Loucy (cell line): ENCODE data around the gene SMAP1.

Experiments
- H2AFZ ChIP-seq: fragments of 200-600 bp; sonication (generic); 2 replicates; pipeline ENCODE4 v1.6.0; 2016; ENCODE audit warnings: antibody characterized with exemption, mild to moderate bottlenecking, low read length, moderate library complexity
- H3F3A ChIP-seq: fragments of 200-600 bp; 2 replicates; pipeline ENCODE4 v1.6.0; 2016; ENCODE audit warnings: antibody characterized with exemption, low read depth, mild to moderate bottlenecking
- H3K27me3 ChIP-seq: fragments of 200-600 bp; sonication (generic); 2 replicates; pipeline ENCODE4 v1.6.1; 2014; ENCODE audit warnings: low read length, mild to moderate bottlenecking; ENCODE audit not compliant: insufficient read depth, poor library complexity, severe bottlenecking
- H3K36me3 ChIP-seq: fragments of 200-600 bp; sonication (generic); 2 replicates; pipeline ENCODE4 v1.6.1; 2016; ENCODE audit warnings: low read length; ENCODE audit not compliant: insufficient read depth
- H3K4me1 ChIP-seq: fragments of 200-600 bp; sonication (generic); 2 replicates; pipeline ENCODE4 v1.5.1; 2014; ENCODE audit warnings: low read length, mild to moderate bottlenecking; ENCODE audit not compliant: insufficient read depth, poor library complexity, severe bottlenecking
- H3K4me2 ChIP-seq: fragments of 200-600 bp; sonication (generic); 2 replicates; pipeline ENCODE4 v1.6.0; 2014; ENCODE audit warnings: antibody characterized with exemption, low read length, low read depth, mild to moderate bottlenecking; ENCODE audit not compliant: poor library complexity, severe bottlenecking
- H3K4me3 ChIP-seq: fragments of 200-600 bp; sonication (generic); 2 replicates; pipeline ENCODE4 v1.5.1; 2014; ENCODE audit warnings: low read length, mild to moderate bottlenecking, mixed read lengths; ENCODE audit not compliant: poor library complexity, severe bottlenecking
- H3K79me2 ChIP-seq: fragments of 200-600 bp; sonication (generic); 2 replicates; pipeline ENCODE4 v1.6.1; 2014; ENCODE audit warnings: low read length; ENCODE audit not compliant: insufficient read depth
- H3K9ac ChIP-seq: fragments of 200-600 bp; sonication (generic); 2 replicates; pipeline ENCODE4 v1.6.0; 2014; ENCODE audit warnings: mild to moderate bottlenecking, low read depth, low read length, moderate library complexity; ENCODE audit not compliant: poor library complexity, severe bottlenecking
- H3K9me2 ChIP-seq: fragments of 200-600 bp; sonication (generic); replicated peaks from 2 replicates; pipeline ENCODE4 v1.6.1; 2016; ENCODE audit warnings: low read depth, low read length, mixed read lengths
- H3K9me3 ChIP-seq: fragments of 200-600 bp; sonication (generic); 2 replicates; pipeline ENCODE4 v1.6.1; 2014; ENCODE audit warnings: mild to moderate bottlenecking, antibody characterized with exemption, low read length, low read depth; ENCODE audit not compliant: insufficient read depth
- H4K20me1 ChIP-seq: fragments of 200-600 bp; sonication (generic); 2 replicates; pipeline ENCODE4 v1.6.0; 2014; ENCODE audit warnings: antibody characterized with exemption, low read length, mild to moderate bottlenecking; ENCODE audit not compliant: insufficient read depth, poor library complexity, severe bottlenecking
- CTCF ChIP-seq: fragments of 200-600 bp; sonication (generic); conservative IDR thresholded peaks from 2 replicates; pipeline ENCODE4 v1.5.1; 2014; ENCODE audit warnings: mild to moderate bottlenecking, antibody characterized with exemption, low read length
- EZH2phosphoT487 ChIP-seq: fragments of 200-600 bp; IDR thresholded peaks from 2 replicates; pipeline ENCODE4 v1.6.1; 2018; ENCODE audit warnings: antibody characterized with exemption, mild to moderate bottlenecking, moderate library complexity, borderline replicate concordance

SMAP1 gene

DNA sequence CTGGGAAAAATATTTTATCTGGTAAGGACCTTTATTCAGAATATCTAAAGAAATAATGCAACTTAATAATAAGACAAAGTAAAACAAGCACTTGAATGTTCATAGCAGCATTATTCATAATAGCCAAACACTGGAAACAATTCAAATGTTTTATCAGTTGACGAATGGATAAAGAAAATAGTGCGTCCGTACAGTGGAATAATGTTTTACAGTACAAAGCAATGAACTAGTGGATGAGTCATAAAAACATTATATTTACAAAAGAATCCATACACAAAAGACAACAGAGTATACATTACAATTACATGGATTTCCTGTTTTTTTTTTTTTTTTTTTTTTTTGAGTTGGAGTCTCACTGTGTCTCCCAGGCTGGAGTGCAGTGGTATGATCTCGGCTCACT is 12.7 kb downstream of the SMAP1 start:
- no peak overlapping the region for H3K4me2 ChIP-seq
- H3K4me3 ChIP-seq, result no peak overlapping the region
- no peaks in the 10 kb centered on the region for H3K9me2 ChIP-seq
- no peaks in the 10 kb centered on the region for H3K27me3 ChIP-seq
- H3K9ac ChIP-seq, result no peak overlapping the region
- TF ChIP-seq EZH2phosphoT487 (no peak), CTCF (no peak)
- H3K36me3 ChIP-seq, result no peaks in the 10 kb centered on the region
- no peaks in the 10 kb centered on the region for H3K9me3 ChIP-seq
- H3K4me1 ChIP-seq, result peaks cover 5% of the 10 kb centered on the region
- H2AFZ ChIP-seq, result no peak overlapping the region
- peaks cover 17% of the 10 kb centered on the region for H4K20me1 ChIP-seq
- no peaks in the 10 kb centered on the region for H3F3A ChIP-seq
- peaks cover 77% of the 10 kb centered on the region for H3K79me2 ChIP-seq

DNA sequence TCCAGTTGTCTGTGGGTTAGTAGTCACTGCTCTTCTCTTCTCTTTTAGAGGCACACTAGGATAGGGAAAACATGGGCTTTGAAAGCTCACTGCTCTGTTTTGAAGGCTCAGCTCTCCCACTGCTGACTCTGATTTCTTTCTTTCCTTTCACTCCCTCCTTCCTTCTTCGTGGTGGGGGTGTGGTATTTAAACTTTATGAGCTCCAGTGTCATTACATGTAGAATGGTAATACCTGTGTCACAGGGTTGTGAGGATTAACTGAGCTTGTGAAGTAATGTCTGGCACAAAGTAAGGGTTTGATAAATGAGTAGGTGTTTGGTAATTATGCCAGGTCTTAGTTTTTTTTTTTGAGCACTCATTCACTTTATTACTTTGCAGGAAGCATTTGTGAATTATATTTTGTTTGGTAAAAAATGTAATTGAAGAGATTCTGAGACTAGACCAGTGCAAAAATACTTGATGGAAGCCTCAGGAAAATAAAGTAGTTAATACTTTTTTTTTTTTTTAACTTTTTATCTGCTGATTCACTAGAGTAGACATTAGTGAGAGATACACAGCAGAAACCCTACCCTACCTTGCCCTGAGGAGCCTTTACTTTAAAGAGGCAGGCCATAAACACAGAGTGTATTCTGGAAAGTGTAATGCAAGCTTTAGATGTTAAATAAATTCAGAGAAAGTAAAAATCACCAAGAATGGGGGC is 17.3 kb downstream of the SMAP1 start:
- Histone ChIP-seq H3F3A (no peaks in the 10 kb centered on the region), H3K4me2 (no peak overlapping the region), H3K4me1 (peaks cover 5% of the 10 kb centered on the region), H3K79me2 (peaks cover 84% of the 10 kb centered on the region), H3K9ac (no peak overlapping the region), H3K27me3 (no peaks in the 10 kb centered on the region), H2AFZ (no peak overlapping the region), H4K20me1 (peaks cover 36% of the 10 kb centered on the region), H3K9me3 (no peaks in the 10 kb centered on the region), H3K9me2 (no peaks in the 10 kb centered on the region), H3K36me3 (no peaks in the 10 kb centered on the region), H3K4me3 (no peak overlapping the region)
- TF ChIP-seq CTCF (no peak), EZH2phosphoT487 (no peak)

DNA sequence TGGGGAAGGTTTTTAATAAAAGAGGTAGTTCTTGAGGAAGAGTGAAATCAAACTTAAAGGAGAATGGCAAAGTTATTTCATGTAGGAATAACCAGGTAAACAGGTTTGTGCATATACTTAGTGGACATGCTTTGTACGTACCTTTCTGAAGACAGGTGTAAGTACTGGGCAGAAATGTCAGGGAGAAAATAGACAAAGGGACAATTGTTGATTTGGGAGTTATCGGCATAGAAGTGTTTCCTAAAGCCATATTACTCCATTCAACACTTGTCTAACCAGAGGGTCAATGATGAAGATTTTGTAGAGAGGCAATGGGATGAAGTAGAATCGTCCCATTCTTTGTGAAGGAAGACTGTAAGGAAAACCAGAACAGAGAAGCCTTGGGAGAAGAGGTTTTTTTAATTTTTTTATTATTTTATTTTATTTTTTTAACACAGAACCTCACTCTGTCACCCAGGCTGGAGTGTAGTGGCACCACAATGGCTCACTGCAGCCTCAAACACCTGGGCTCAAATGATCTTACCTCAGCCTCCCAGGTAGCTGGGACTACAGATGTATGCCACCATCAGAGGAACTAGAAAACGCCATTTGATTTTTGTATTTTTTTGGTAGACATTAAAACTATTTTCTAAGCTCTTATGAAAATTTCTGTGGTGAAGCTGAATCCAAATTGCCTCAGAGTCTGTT is 18.0 kb downstream of the SMAP1 start:
- Histone ChIP-seq H3F3A (no peaks in the 10 kb centered on the region), H3K4me3 (no peak overlapping the region), H3K9me3 (no peaks in the 10 kb centered on the region), H3K36me3 (no peaks in the 10 kb centered on the region), H3K79me2 (peaks cover 80% of the 10 kb centered on the region), H2AFZ (no peak overlapping the region), H3K4me2 (no peak overlapping the region), H3K9ac (no peak overlapping the region), H3K27me3 (no peaks in the 10 kb centered on the region), H3K9me2 (no peaks in the 10 kb centered on the region), H4K20me1 (peaks cover 36% of the 10 kb centered on the region), H3K4me1 (peaks cover 5% of the 10 kb centered on the region)
- TF ChIP-seq EZH2phosphoT487 (no peak), CTCF (no peak)
